HepG2 (cell line): ENCODE measurements around the gene GCC1. TPM values are rescaled to one million over a fixed set of nuclear protein-coding genes. Genes with fewer than 3 reads are reported as not detected.
A peak's percentile ranks its signal among the peaks of the same experiment; 100 is the strongest.

Experiments
- ATF7 ChIP-seq, 2 experiments: fragments of 450-650 bp in 1 of 2; sonication (generic) in 1 of 2; formaldehyde crosslinking in 1 of 2; IDR thresholded peaks; 2 replicates each; pipeline versions ENCODE4 v1.4.0 to v1.6.1; 2016 to 2020; ENCODE audit warnings: antibody characterized with exemption in 1 of 2, mild to moderate bottlenecking in 1 of 2, missing genetic modification reagents in 1 of 2
- CBX1 ChIP-seq: IDR thresholded peaks from one replicate; pipeline ENCODE4 v1.6.1; 2016; ENCODE audit warnings: antibody characterized with exemption, low read depth
- IKZF4 ChIP-seq: sonication (generic); formaldehyde crosslinking; IDR thresholded peaks from 2 replicates; pipeline ENCODE4 v1.5.1; 2020; ENCODE audit warnings: borderline replicate concordance, mild to moderate bottlenecking, low read depth, missing genetic modification reagents; ENCODE audit errors: not compliant biosample characterization
- MAF1 ChIP-seq: sonication (generic); formaldehyde crosslinking; IDR thresholded peaks from 2 replicates; pipeline ENCODE4 v1.5.0; 2020; ENCODE audit warnings: missing genetic modification reagents, borderline replicate concordance
- MLLT10 ChIP-seq: sonication (generic); formaldehyde crosslinking; IDR thresholded peaks from 2 replicates; pipeline ENCODE4 v1.4.0; 2020; ENCODE audit warnings: missing genetic modification reagents
- SIX4 ChIP-seq: sonication (generic); formaldehyde crosslinking; IDR thresholded peaks from 2 replicates; pipeline ENCODE4 v1.4.0; 2020; ENCODE audit warnings: missing genetic modification reagents
- SPEN ChIP-seq: sonication (generic); formaldehyde crosslinking; IDR thresholded peaks from 2 replicates; pipeline ENCODE4 v1.5.1; 2020; ENCODE audit warnings: low read depth, mild to moderate bottlenecking, missing genetic modification reagents
- TFDP1 ChIP-seq: IDR thresholded peaks from 2 replicates; pipeline ENCODE4 v1.6.1; 2016; ENCODE audit warnings: missing compliant biosample characterization, missing genetic modification reagents, borderline replicate concordance
- USF2 ChIP-seq, 2 experiments: sonication (generic) in 1 of 2; formaldehyde crosslinking in 1 of 2; IDR thresholded peaks; 2 replicates each; pipeline versions ENCODE4 v1.5.1 to v1.6.1; 2011 to 2020; ENCODE audit warnings: borderline replicate concordance in 1 of 2, low read depth in 1 of 2, low read length in 1 of 2, mild to moderate bottlenecking in 1 of 2, missing genetic modification reagents in 1 of 2, moderate library complexity in 1 of 2
- ZBTB34 ChIP-seq: sonication (generic); formaldehyde crosslinking; IDR thresholded peaks from 2 replicates; pipeline ENCODE4 v1.8.0; 2022; ENCODE audit warnings: mild to moderate bottlenecking, missing genetic modification reagents
- ZKSCAN1 ChIP-seq: fragments of 150-350 bp; IDR thresholded peaks from 2 replicates; pipeline ENCODE4 v1.6.1; 2014; ENCODE audit warnings: low read length
- ZNF235 ChIP-seq: sonication (generic); formaldehyde crosslinking; IDR thresholded peaks from 2 replicates; pipeline ENCODE4 v1.8.1; 2023; ENCODE audit warnings: mild to moderate bottlenecking, missing genetic modification reagents, borderline replicate concordance
- ZNF33A ChIP-seq: sonication (generic); formaldehyde crosslinking; IDR thresholded peaks from 2 replicates; pipeline ENCODE4 v1.5.1; 2020; ENCODE audit warnings: missing genetic modification reagents, mild to moderate bottlenecking, moderate library complexity, borderline replicate concordance
- ZNF343 ChIP-seq: sonication (generic); formaldehyde crosslinking; IDR thresholded peaks from 2 replicates; pipeline ENCODE4 v1.4.0; 2020; ENCODE audit warnings: mild to moderate bottlenecking, missing genetic modification reagents
- ZNF605 ChIP-seq: sonication (generic); formaldehyde crosslinking; IDR thresholded peaks from 2 replicates; pipeline ENCODE4 v1.8.0; 2022; ENCODE audit warnings: mild to moderate bottlenecking, missing genetic modification reagents
- ZNF691 ChIP-seq: sonication (generic); formaldehyde crosslinking; IDR thresholded peaks from 2 replicates; pipeline ENCODE4 v1.4.0; 2020; ENCODE audit warnings: missing genetic modification reagents, low read depth, mild to moderate bottlenecking, borderline replicate concordance
- ZNF749 ChIP-seq: sonication (generic); formaldehyde crosslinking; IDR thresholded peaks from 2 replicates; pipeline ENCODE4 v1.8.0; 2022; ENCODE audit warnings: mild to moderate bottlenecking, missing genetic modification reagents, moderate library complexity, borderline replicate concordance
- polyA plus RNA-seq, 8 experiments: library from polyadenylated mRNA; depleted of rRNA in 3 of 8; stranded (reverse) in 7 of 8; unstranded in 1 of 8; fragments of >200 nt; fragmentation: Illumina TruSeq in 4 of 8; extraction: Trizol in 4 of 8; gene quantifications; 2 replicates each; pipeline versions ENCODE4 v1.2.1 to v1.2.3, GENCODE V29; 2011 to 2016; ENCODE audit warnings: low read depth in 4 of 8, missing spikeins in 1 of 8, mixed read lengths in 1 of 8; ENCODE audit not compliant: insufficient read depth in 1 of 8
- total RNA-seq, 5 experiments: library from RNA; depleted of rRNA; stranded (reverse); fragments of >200 nt; fragmentation: Illumina TruSeq; extraction: Trizol; gene quantifications; 2 replicates each; pipeline ENCODE4 v1.2.3, GENCODE V29; 2016; ENCODE audit warnings: low read depth in 1 of 5
- TF ChIP-seq, protein P1 (sequence below), 2 experiments: sonication (generic) in 1 of 2; formaldehyde crosslinking in 1 of 2; IDR thresholded peaks; 2 replicates each; pipeline versions ENCODE4 v1.4.0 to v1.6.1; 2018 to 2020; ENCODE audit warnings: missing genetic modification reagents in 2 of 2, borderline replicate concordance in 1 of 2, low read depth in 1 of 2, mild to moderate bottlenecking in 1 of 2, missing biosample characterization in 1 of 2

GCC1 gene
- total and polyA plus RNA-seq, 2 of the 13 experiments (the other 11 are each of a cell fraction or from before 2014, with no cell fraction given), result 2.5 to 15.3 TPM

DNA sequence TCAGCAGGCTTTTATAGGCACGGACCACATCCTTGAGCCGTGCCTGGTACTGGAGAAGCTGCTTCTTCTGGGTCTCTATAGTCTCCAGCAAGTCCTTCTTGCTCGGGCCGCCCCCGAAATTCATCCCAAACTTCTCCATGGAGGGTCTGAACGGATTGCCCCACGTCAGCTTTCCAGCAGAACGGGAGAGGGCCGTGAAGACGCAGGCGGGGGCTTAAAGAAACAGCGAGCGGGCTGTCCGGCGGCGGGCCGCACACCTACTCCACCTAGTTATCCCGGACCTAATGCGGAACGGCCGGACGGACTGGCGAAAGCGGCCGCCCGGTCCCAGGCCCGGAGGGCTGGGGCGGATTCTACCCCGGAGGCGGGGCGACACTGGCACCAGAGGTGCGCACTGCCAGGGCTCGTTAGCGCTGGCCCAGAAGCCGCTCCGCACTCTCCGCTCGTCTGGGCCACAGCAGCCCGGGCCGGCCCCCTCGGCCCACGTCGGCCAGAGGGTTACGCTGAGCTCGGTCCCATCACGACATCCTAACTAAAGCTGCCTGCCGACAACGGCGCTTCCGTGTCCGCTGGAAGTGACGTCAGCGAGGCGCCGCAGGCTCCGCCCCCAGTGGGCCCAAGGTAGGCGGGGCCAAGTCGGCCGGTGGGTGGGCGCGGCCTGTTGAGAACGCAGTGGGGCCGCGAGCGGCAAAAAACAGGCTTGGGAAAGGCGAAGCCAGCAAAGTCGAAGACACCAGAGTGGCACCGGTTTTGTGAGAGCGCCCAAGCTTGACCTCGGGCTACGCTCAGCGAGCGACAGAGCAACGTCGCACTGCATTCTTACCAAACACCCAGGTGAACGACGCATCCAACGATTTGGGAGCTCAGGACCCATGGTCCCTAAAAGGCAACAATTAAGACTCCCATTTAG, at the start of gene GCC1 (continued):
- TF ChIP-seq, protein P1, sequence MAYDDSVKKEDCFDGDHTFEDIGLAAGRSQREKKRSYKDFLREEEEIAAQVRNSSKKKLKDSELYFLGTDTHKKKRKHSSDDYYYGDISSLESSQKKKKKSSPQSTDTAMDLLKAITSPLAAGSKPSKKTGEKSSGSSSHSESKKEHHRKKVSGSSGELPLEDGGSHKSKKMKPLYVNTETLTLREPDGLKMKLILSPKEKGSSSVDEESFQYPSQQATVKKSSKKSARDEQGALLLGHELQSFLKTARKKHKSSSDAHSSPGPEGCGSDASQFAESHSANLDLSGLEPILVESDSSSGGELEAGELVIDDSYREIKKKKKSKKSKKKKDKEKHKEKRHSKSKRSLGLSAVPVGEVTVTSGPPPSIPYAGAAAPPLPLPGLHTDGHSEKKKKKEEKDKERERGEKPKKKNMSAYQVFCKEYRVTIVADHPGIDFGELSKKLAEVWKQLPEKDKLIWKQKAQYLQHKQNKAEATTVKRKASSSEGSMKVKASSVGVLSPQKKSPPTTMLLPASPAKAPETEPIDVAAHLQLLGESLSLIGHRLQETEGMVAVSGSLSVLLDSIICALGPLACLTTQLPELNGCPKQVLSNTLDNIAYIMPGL (CRISPR knock-in tag; IDR thresholded peaks at IDR 0.05; ENCODE audit: borderline replicate concordance in 1 of 2, low read depth in 1 of 2), result peak; percentile 56 to 74; a peak in 3 of 4 replicates
- TF ChIP-seq ZNF235 (CRISPR knock-in tag) (0 out of 2 replicates have a peak, but pooled peaks have one; percentile 64), TFDP1 (CRISPR knock-in tag) (peak; percentile 80), USF2 (IDR thresholded peaks at IDR 0.05; ENCODE audit: low read depth, low read length) (no peak), USF2 (CRISPR knock-in tag; IDR thresholded peaks at IDR 0.05; ENCODE audit: borderline replicate concordance) (no peak), ZNF691 (CRISPR knock-in tag) (peak; percentile 51; the same call in 1 of the 2 replicates), ZKSCAN1 (no peak), SPEN (CRISPR knock-in tag) (peak; percentile 64), ZNF749 (CRISPR knock-in tag) (0 out of 2 replicates have a peak, but pooled peaks have one; percentile 44), SIX4 (CRISPR knock-in tag) (no peak), MLLT10 (CRISPR knock-in tag) (no peak), MAF1 (CRISPR knock-in tag) (no peak), ZNF33A (CRISPR knock-in tag) (0 out of 2 replicates have a peak, but pooled peaks have one; percentile 36), IKZF4 (CRISPR knock-in tag) (no peak), CBX1 (no peak), ZNF343 (CRISPR knock-in tag) (0 out of 2 replicates have a peak, but pooled peaks have one; percentile 41), ATF7 (IDR thresholded peaks at IDR 0.05) (peak; percentile 91), ATF7 (CRISPR knock-in tag; IDR thresholded peaks at IDR 0.05) (peak; percentile 84), ZBTB34 (CRISPR knock-in tag) (no peak), ZNF605 (no peak)
